Osteoblast (primary cell): ENCODE results near the gene ANXA2. TPM values are rescaled to one million over a fixed set of nuclear protein-coding genes. Genes with fewer than 3 reads are reported as not detected.
A peak's percentile ranks its signal among the peaks of the same experiment; 100 is the strongest.

Experiments
- DNase-seq: peaks from one replicate; pipeline ENCODE4 v3.0.0; 2011; ENCODE audit warnings: low spot score, mixed read lengths; ENCODE audit not compliant: insufficient read length; ENCODE audit errors: missing footprints
- H2AFZ ChIP-seq: 2 replicates; pipeline ENCODE4 v1.6.0; 2011; ENCODE audit warnings: mild to moderate bottlenecking, low read length
- H3K27ac ChIP-seq: 2 replicates; pipeline ENCODE4 v1.5.1; 2011; ENCODE audit warnings: mild to moderate bottlenecking, low read depth, low read length, moderate library complexity
- H3K27me3 ChIP-seq: 2 replicates; pipeline ENCODE4 v1.6.0; 2012; ENCODE audit warnings: mild to moderate bottlenecking, control low read depth, inconsistent platforms, low read length, moderate library complexity; ENCODE audit not compliant: insufficient read depth
- H3K36me3 ChIP-seq: 2 replicates; pipeline ENCODE4 v1.5.1; 2011; ENCODE audit warnings: mild to moderate bottlenecking, low read length, control low read depth, moderate library complexity; ENCODE audit not compliant: insufficient read depth
- H3K4me1 ChIP-seq: 2 replicates; pipeline ENCODE4 v1.5.1; 2011; ENCODE audit warnings: mild to moderate bottlenecking, low read length, control low read depth, moderate library complexity; ENCODE audit not compliant: insufficient read depth
- H3K4me2 ChIP-seq: 2 replicates; pipeline ENCODE4 v1.6.0; 2011; ENCODE audit warnings: mild to moderate bottlenecking, low read length; ENCODE audit not compliant: insufficient read depth
- H3K4me3 ChIP-seq: fragments of 200-600 bp; sonication (generic); 3 replicates; pipeline ENCODE4 v1.5.1; 2012; ENCODE audit warnings: mild to moderate bottlenecking, low read length, inconsistent platforms; ENCODE audit not compliant: insufficient read depth
- H3K79me2 ChIP-seq: 2 replicates; pipeline ENCODE4 v1.6.0; 2012; ENCODE audit warnings: mild to moderate bottlenecking, low read length, control low read depth, inconsistent platforms; ENCODE audit not compliant: insufficient read depth
- H3K9me3 ChIP-seq: 2 replicates; pipeline ENCODE4 v1.5.1; 2011; ENCODE audit warnings: low read depth, low read length, control low read depth
- H4K20me1 ChIP-seq: 2 replicates; pipeline ENCODE4 v1.6.0; 2012; ENCODE audit warnings: mild to moderate bottlenecking, low read length, control low read depth; ENCODE audit not compliant: insufficient read depth
- total RNA-seq: library from RNA; depleted of rRNA; stranded (reverse); fragments of >200 nt; gene quantifications from 2 replicates; pipeline ENCODE4 v1.2.3, GENCODE V29; 2012
- TF ChIP-seq, protein P1 (sequence below): IDR thresholded peaks from 2 replicates; pipeline ENCODE4 v1.5.1; 2011; ENCODE audit warnings: mild to moderate bottlenecking, low read depth, low read length, moderate library complexity; ENCODE audit errors: extremely low read depth

The ANXA2 gene
- total RNA-seq, 1 donor: 3,042 TPM

DNA sequence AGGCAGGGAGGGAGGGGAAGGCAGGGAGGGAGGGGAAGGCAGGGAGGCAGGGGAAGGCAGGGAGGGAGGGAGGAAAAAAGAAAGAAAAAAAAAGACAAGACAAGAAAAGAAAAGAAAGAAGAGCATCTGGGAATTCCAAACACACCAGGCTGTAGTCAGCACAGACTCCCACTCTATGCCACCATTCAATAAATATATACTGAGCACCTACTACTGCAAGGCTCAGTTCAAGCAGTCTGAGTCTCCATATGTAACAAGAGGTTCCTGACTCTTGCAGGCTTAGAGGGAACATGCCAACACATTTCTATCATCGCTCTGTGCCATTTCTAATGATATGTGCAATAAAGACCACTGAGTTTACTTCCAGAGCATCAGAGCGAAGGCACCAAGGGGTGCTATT is 47.7 kb downstream of the ANXA2 start:
- TF ChIP-seq, protein P1, sequence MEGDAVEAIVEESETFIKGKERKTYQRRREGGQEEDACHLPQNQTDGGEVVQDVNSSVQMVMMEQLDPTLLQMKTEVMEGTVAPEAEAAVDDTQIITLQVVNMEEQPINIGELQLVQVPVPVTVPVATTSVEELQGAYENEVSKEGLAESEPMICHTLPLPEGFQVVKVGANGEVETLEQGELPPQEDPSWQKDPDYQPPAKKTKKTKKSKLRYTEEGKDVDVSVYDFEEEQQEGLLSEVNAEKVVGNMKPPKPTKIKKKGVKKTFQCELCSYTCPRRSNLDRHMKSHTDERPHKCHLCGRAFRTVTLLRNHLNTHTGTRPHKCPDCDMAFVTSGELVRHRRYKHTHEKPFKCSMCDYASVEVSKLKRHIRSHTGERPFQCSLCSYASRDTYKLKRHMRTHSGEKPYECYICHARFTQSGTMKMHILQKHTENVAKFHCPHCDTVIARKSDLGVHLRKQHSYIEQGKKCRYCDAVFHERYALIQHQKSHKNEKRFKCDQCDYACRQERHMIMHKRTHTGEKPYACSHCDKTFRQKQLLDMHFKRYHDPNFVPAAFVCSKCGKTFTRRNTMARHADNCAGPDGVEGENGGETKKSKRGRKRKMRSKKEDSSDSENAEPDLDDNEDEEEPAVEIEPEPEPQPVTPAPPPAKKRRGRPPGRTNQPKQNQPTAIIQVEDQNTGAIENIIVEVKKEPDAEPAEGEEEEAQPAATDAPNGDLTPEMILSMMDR: no peak
- DNase-seq: no peak
- Histone ChIP-seq H3K27ac (no peak overlapping the region), H3K4me3 (no peak overlapping the region), H3K36me3 (peaks cover 95% of the 10 kb centered on the region), H4K20me1 (peaks cover 65% of the 10 kb centered on the region), H3K79me2 (peaks cover 33% of the 10 kb centered on the region), H3K4me2 (no peak overlapping the region), H3K27me3 (no peaks in the 10 kb centered on the region), H3K4me1 (peaks cover 9% of the 10 kb centered on the region), H2AFZ (no peak overlapping the region), H3K9me3 (no peaks in the 10 kb centered on the region)

DNA sequence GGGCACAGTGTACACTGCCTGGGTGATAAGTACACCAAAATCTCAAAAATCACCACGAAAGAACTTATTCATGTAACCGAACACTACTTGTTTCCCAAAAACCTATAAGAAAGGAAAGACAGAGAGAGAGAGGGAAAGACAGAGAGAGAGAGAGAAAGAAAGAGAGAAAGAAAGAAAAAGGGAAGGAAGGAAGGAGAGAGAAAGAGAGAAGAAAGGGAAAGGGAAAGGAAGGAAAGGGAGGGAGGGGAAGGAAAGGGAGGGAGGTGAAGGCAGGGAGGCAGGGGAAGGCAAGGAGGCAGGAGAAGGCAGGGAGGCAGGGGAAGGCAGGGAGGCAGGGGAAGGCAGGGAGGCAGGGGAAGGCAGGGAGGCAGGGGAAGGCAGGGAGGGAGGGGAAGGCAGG is 48.2 kb downstream of the ANXA2 start:
- Histone ChIP-seq H3K79me2 (peaks cover 27% of the 10 kb centered on the region), H3K4me3 (no peak overlapping the region), H3K9me3 (no peaks in the 10 kb centered on the region), H2AFZ (no peak overlapping the region), H3K36me3 (peaks cover 95% of the 10 kb centered on the region), H3K4me1 (peaks cover 9% of the 10 kb centered on the region), H4K20me1 (peaks cover 69% of the 10 kb centered on the region), H3K27ac (no peak overlapping the region), H3K27me3 (no peaks in the 10 kb centered on the region), H3K4me2 (no peak overlapping the region)
- TF ChIP-seq, protein P1: no peak
- no peak for DNase-seq

- TF ChIP-seq, protein P1: no peak
- DNase-seq: peak; percentile 61
- no peak overlapping the region for H2AFZ ChIP-seq
- peaks cover 9% of the 10 kb centered on the region for H3K4me1 ChIP-seq
- H3K4me2 ChIP-seq: no peak overlapping the region
- peaks cover 13% of the 10 kb centered on the region for H3K79me2 ChIP-seq
- no peaks in the 10 kb centered on the region for H3K27me3 ChIP-seq
- H3K9me3 ChIP-seq: no peaks in the 10 kb centered on the region
- H3K27ac ChIP-seq: peak overlapping the region; percentile 19
- peaks cover 81% of the 10 kb centered on the region for H3K36me3 ChIP-seq
- H3K4me3 ChIP-seq: no peak overlapping the region
- H4K20me1 ChIP-seq: peaks cover 64% of the 10 kb centered on the region
Measured at GRCh38 chr15:60347480-60348049, 50.2 kb downstream of the ANXA2 start.

DNA sequence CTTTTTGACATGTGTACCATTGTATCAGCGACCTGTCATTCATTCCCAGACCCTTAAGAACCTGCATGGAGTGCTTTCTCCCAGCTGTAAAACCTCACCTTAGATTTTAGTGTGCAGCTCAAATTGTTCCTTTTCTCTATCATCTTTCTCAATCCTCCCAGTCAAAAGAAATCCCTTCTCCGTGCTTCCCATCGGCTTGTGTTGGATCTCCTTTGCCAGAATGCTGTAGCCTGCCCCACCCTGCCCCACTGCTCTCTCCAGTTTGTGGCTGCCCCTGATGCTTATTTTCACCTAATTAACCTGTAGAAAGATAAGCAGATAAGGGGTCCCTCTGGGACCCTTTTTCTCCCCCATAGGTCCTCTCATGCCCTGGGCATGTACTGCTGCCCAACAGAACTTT is 51.1 kb downstream of the ANXA2 start:
- Histone ChIP-seq H3K27me3 (no peaks in the 10 kb centered on the region), H3K36me3 (peaks cover 72% of the 10 kb centered on the region), H3K27ac (no peak overlapping the region)

More for the DNA sequence above, 51.1 kb downstream of the ANXA2 start:
- TF ChIP-seq, protein P1: no peak
- peaks cover 55% of the 10 kb centered on the region for H4K20me1 ChIP-seq
- no peak overlapping the region for H3K4me2 ChIP-seq
- H3K9me3 ChIP-seq: no peaks in the 10 kb centered on the region
- peaks cover 11% of the 10 kb centered on the region for H3K79me2 ChIP-seq
- no peak overlapping the region for H3K4me3 ChIP-seq
- no peak overlapping the region for H2AFZ ChIP-seq
- DNase-seq: no peak
- H3K4me1 ChIP-seq: peaks cover 5% of the 10 kb centered on the region
